Prostate gland (tissue), 2 donors: ENCODE data around the gene ACSL1.

Experiments
- POLR2A ChIP-seq: fragments of 450-650 bp; IDR thresholded peaks from one replicate; pipeline ENCODE4 v1.6.1; 2016; ENCODE audit warnings: antibody characterized with exemption, mild to moderate bottlenecking
- POLR2AphosphoS5 ChIP-seq: sonication (generic); formaldehyde crosslinking; IDR thresholded peaks from one replicate; pipeline ENCODE4 v1.6.1; 2017; ENCODE audit warnings: antibody characterized with exemption
- TF ChIP-seq, protein P1 (sequence below), 4 experiments: fragments of 200-600 bp in 2 of 4; fragments of 450-650 bp in 2 of 4; sonication (generic) in 2 of 4; IDR thresholded peaks; 1 replicate in 3 of 4; 2 replicates in 1 of 4; pipeline ENCODE4 v1.5.1; 2016 to 2019; ENCODE audit warnings: antibody characterized with exemption in 4 of 4, mild to moderate bottlenecking in 2 of 4, moderate library complexity in 2 of 4

DNA sequence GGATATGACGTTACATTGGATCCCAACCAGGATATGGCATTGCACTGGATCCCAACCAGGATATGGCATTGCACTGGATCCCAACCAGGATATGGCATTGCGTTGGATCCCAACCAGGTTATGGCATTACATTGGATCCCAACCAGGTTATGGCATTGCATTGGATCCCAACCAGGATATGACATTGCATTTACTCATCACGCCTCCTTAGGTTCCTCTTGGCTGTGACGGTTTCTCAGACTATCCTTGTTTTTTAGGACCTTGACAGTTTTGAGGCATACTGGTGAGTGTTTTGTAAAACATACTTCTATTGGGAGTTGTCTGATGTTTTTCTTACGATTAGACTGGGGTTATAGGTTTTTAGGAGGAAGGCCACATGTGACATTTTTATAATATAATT lies 5.4 kb upstream of the ACSL1 start:
- TF ChIP-seq POLR2A (no peak), POLR2AphosphoS5 (no peak)
- TF ChIP-seq, protein P1, sequence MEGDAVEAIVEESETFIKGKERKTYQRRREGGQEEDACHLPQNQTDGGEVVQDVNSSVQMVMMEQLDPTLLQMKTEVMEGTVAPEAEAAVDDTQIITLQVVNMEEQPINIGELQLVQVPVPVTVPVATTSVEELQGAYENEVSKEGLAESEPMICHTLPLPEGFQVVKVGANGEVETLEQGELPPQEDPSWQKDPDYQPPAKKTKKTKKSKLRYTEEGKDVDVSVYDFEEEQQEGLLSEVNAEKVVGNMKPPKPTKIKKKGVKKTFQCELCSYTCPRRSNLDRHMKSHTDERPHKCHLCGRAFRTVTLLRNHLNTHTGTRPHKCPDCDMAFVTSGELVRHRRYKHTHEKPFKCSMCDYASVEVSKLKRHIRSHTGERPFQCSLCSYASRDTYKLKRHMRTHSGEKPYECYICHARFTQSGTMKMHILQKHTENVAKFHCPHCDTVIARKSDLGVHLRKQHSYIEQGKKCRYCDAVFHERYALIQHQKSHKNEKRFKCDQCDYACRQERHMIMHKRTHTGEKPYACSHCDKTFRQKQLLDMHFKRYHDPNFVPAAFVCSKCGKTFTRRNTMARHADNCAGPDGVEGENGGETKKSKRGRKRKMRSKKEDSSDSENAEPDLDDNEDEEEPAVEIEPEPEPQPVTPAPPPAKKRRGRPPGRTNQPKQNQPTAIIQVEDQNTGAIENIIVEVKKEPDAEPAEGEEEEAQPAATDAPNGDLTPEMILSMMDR (IDR thresholded peaks at IDR 0.05) = no peak
